Astrocyte (in vitro differentiated cells and primary cell): ENCODE results near the gene BEST1. TPM values are rescaled to one million over a fixed set of nuclear protein-coding genes. Genes with fewer than 3 reads are reported as not detected.

Experiments
- DNase-seq: peaks from one replicate; pipeline ENCODE4 v3.0.0-alpha.2; 2010; ENCODE audit warnings: low read depth
- FAIRE-seq: peaks from 2 replicates; lab custom pipeline; 2011; peaks lifted over from hg19 to GRCh38; lab: Jason Lieb, UNC
- H2AFZ ChIP-seq: 2 replicates; pipeline ENCODE4 v1.6.0; 2012; ENCODE audit warnings: low read depth, low read length, inconsistent platforms
- H3K27ac ChIP-seq: 2 replicates; pipeline ENCODE4 v1.5.1; 2011; ENCODE audit warnings: low read depth, low read length, inconsistent platforms
- H3K27me3 ChIP-seq: 2 replicates; pipeline ENCODE4 v1.6.0; 2011; ENCODE audit warnings: low read length, inconsistent platforms; ENCODE audit not compliant: insufficient read depth
- H3K36me3 ChIP-seq: 2 replicates; pipeline ENCODE4 v1.5.1; 2011; ENCODE audit warnings: low read length, inconsistent platforms; ENCODE audit not compliant: insufficient read depth
- H3K4me1 ChIP-seq: 2 replicates; pipeline ENCODE4 v1.5.1; 2011; ENCODE audit warnings: low read length, inconsistent platforms; ENCODE audit not compliant: insufficient read depth
- H3K4me2 ChIP-seq: 2 replicates; pipeline ENCODE4 v1.6.0; 2012; ENCODE audit warnings: low read length, inconsistent platforms
- H3K4me3 ChIP-seq: 2 replicates; pipeline ENCODE4 v1.5.1; 2011; ENCODE audit warnings: low read depth, mild to moderate bottlenecking, low read length, inconsistent platforms; ENCODE audit not compliant: insufficient read depth
- H3K79me2 ChIP-seq: 2 replicates; pipeline ENCODE4 v1.6.0; 2012; ENCODE audit warnings: mild to moderate bottlenecking, low read length, inconsistent platforms; ENCODE audit not compliant: insufficient read depth
- H3K9ac ChIP-seq: 2 replicates; pipeline ENCODE4 v1.6.0; 2012; ENCODE audit warnings: mild to moderate bottlenecking, low read length, inconsistent platforms
- H3K9me3 ChIP-seq: 2 replicates; pipeline ENCODE4 v1.5.1; 2012; ENCODE audit warnings: low read depth, mild to moderate bottlenecking, low read length, inconsistent platforms; ENCODE audit not compliant: insufficient read depth
- H4K20me1 ChIP-seq: 2 replicates; pipeline ENCODE4 v1.6.0; 2012; ENCODE audit warnings: low read length, inconsistent platforms; ENCODE audit not compliant: insufficient read depth
- H3K27ac Mint-ChIP-seq: one replicate; pipeline ENCODE4 v1.8.0; 2021; ENCODE audit warnings: mild to moderate bottlenecking, mixed read lengths; ENCODE audit not compliant: unreplicated experiment
- H3K27me3 Mint-ChIP-seq: one replicate; pipeline ENCODE4 v1.8.0; 2021; ENCODE audit warnings: low read depth, mixed read lengths; ENCODE audit not compliant: unreplicated experiment
- H3K36me3 Mint-ChIP-seq: one replicate; pipeline ENCODE4 v1.8.0; 2021; ENCODE audit warnings: low read depth, mixed read lengths; ENCODE audit not compliant: unreplicated experiment
- H3K4me1 Mint-ChIP-seq: one replicate; pipeline ENCODE4 v1.8.0; 2021; ENCODE audit warnings: low read depth, mixed read lengths; ENCODE audit not compliant: unreplicated experiment
- H3K4me3 Mint-ChIP-seq: one replicate; pipeline ENCODE4 v1.8.0; 2021; ENCODE audit warnings: mild to moderate bottlenecking, moderate library complexity, mixed read lengths; ENCODE audit not compliant: unreplicated experiment
- H3K9me3 Mint-ChIP-seq: one replicate; pipeline ENCODE4 v1.8.0; 2021; ENCODE audit warnings: mild to moderate bottlenecking, mixed read lengths; ENCODE audit not compliant: unreplicated experiment
- EZH2 ChIP-seq: IDR thresholded peaks from 2 replicates; pipeline ENCODE4 v1.6.1; 2012; ENCODE audit warnings: mild to moderate bottlenecking, low read length, inconsistent platforms; ENCODE audit not compliant: insufficient read depth
- total RNA-seq: library from RNA; stranded (reverse); gene quantifications from 2 replicates; pipeline ENCODE4 v1.2.1, GENCODE V29; 2021
- TF ChIP-seq, protein P1 (sequence below): IDR thresholded peaks from 2 replicates; pipeline ENCODE4 v1.5.1; 2011; ENCODE audit warnings: low read depth, mild to moderate bottlenecking, inconsistent platforms, low read length, moderate library complexity; ENCODE audit not compliant: insufficient read depth

The BEST1 gene
- total RNA-seq, 1 donor from 2014 or later = 0.66 TPM

- H3K27me3 Mint-ChIP-seq = no peaks in the 10 kb centered on the region
- no peaks in the 10 kb centered on the region for H3K27me3 ChIP-seq
- H3K4me3 ChIP-seq = no peak overlapping the region
- peaks cover 13% of the 10 kb centered on the region for H3K9me3 Mint-ChIP-seq
- no peak overlapping the region for H3K4me3 Mint-ChIP-seq
- TF ChIP-seq, protein P1, sequence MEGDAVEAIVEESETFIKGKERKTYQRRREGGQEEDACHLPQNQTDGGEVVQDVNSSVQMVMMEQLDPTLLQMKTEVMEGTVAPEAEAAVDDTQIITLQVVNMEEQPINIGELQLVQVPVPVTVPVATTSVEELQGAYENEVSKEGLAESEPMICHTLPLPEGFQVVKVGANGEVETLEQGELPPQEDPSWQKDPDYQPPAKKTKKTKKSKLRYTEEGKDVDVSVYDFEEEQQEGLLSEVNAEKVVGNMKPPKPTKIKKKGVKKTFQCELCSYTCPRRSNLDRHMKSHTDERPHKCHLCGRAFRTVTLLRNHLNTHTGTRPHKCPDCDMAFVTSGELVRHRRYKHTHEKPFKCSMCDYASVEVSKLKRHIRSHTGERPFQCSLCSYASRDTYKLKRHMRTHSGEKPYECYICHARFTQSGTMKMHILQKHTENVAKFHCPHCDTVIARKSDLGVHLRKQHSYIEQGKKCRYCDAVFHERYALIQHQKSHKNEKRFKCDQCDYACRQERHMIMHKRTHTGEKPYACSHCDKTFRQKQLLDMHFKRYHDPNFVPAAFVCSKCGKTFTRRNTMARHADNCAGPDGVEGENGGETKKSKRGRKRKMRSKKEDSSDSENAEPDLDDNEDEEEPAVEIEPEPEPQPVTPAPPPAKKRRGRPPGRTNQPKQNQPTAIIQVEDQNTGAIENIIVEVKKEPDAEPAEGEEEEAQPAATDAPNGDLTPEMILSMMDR = no peak
- no peak for TF ChIP-seq EZH2
- H3K4me1 ChIP-seq = no peaks in the 10 kb centered on the region
- H3K36me3 ChIP-seq = no peaks in the 10 kb centered on the region
- peaks cover 3% of the 10 kb centered on the region for H3K9me3 ChIP-seq
- H4K20me1 ChIP-seq = no peaks in the 10 kb centered on the region
- H3K27ac Mint-ChIP-seq = no peak overlapping the region
- no peak overlapping the region for H3K9ac ChIP-seq
- H3K79me2 ChIP-seq = no peaks in the 10 kb centered on the region
- no peak overlapping the region for H3K4me2 ChIP-seq
- H2AFZ ChIP-seq = no peak overlapping the region
- no peak for FAIRE-seq
- H3K36me3 Mint-ChIP-seq = peaks cover 12% of the 10 kb centered on the region
- no peak overlapping the region for H3K27ac ChIP-seq
- DNase-seq = no peak
- no peaks in the 10 kb centered on the region for H3K4me1 Mint-ChIP-seq
Measured at GRCh38 chr11:61996933-61997332, 46.8 kb downstream of the BEST1 start.

- peaks cover 12% of the 10 kb centered on the region for H3K36me3 Mint-ChIP-seq
- no peaks in the 10 kb centered on the region for H4K20me1 ChIP-seq
- no peak overlapping the region for H3K4me3 Mint-ChIP-seq
- no peaks in the 10 kb centered on the region for H3K4me1 Mint-ChIP-seq
- H3K36me3 ChIP-seq = no peaks in the 10 kb centered on the region
- no peaks in the 10 kb centered on the region for H3K4me1 ChIP-seq
- H3K4me2 ChIP-seq = no peak overlapping the region
- H3K27ac ChIP-seq = no peak overlapping the region
- no peaks in the 10 kb centered on the region for H3K27me3 Mint-ChIP-seq
- H3K27me3 ChIP-seq = no peaks in the 10 kb centered on the region
- H3K9me3 ChIP-seq = peaks cover 3% of the 10 kb centered on the region
- no peaks in the 10 kb centered on the region for H3K79me2 ChIP-seq
- no peak for FAIRE-seq
- no peak overlapping the region for H3K9ac ChIP-seq
- no peak for DNase-seq
- peak overlapping the region; percentile 91 for H3K27ac Mint-ChIP-seq
- peaks cover 22% of the 10 kb centered on the region for H3K9me3 Mint-ChIP-seq
- no peak overlapping the region for H3K4me3 ChIP-seq
- H2AFZ ChIP-seq = no peak overlapping the region
- TF ChIP-seq, protein P1 = no peak
- no peak for TF ChIP-seq EZH2
Measured at GRCh38 chr11:61999141-61999975, 49.2 kb downstream of the BEST1 start.
